Keratinocyte (primary cell): ENCODE measurements around the gene NEGR1. TPM values are rescaled to one million over a fixed set of nuclear protein-coding genes. Genes with fewer than 3 reads are reported as not detected.

ENCODE experiments used
- DNase-seq: peaks from one replicate; pipeline ENCODE4 v3.0.0-alpha.2; 2011; ENCODE audit warnings: low read depth, missing footprints, low spot score
- FAIRE-seq: peaks from 2 replicates; lab custom pipeline; 2011; peaks lifted over from hg19 to GRCh38; lab: Jason Lieb, UNC
- H2AFZ ChIP-seq: 2 replicates; pipeline ENCODE4 v1.6.0; 2012; ENCODE audit warnings: low read length, control low read depth, inconsistent platforms; ENCODE audit not compliant: control insufficient read depth
- H3K27ac ChIP-seq: 2 replicates; pipeline ENCODE4 v1.5.1; 2011; ENCODE audit warnings: low read length; ENCODE audit not compliant: control insufficient read depth, insufficient read depth
- H3K27me3 ChIP-seq: 3 replicates; pipeline ENCODE4 v1.6.0; 2011; ENCODE audit warnings: low read length; ENCODE audit not compliant: control insufficient read depth, insufficient read depth; ENCODE audit errors: extremely low read depth
- H3K36me3 ChIP-seq, 2 experiments: 2 replicates in 1 of 2; 3 replicates in 1 of 2; pipeline ENCODE4 v1.5.1; 2011; ENCODE audit warnings: low read length in 2 of 2, mild to moderate bottlenecking in 1 of 2; ENCODE audit not compliant: control insufficient read depth in 2 of 2, insufficient read depth in 2 of 2; ENCODE audit errors: extremely low read depth in 1 of 2
- H3K4me1 ChIP-seq: 3 replicates; pipeline ENCODE4 v1.5.1; 2011; ENCODE audit warnings: low read length; ENCODE audit not compliant: control insufficient read depth, insufficient read depth; ENCODE audit errors: extremely low read depth
- H3K4me2 ChIP-seq: 3 replicates; pipeline ENCODE4 v1.6.0; 2011; ENCODE audit warnings: low read depth, low read length; ENCODE audit not compliant: control insufficient read depth, insufficient read depth; ENCODE audit errors: extremely low read depth
- H3K4me3 ChIP-seq, 3 experiments: fragments of 200-600 bp in 1 of 3; sonication (generic) in 1 of 3; 2 replicates in 2 of 3; 3 replicates in 1 of 3; pipeline ENCODE4 v1.5.1; 2011 to 2016; ENCODE audit warnings: low read length in 3 of 3, mild to moderate bottlenecking in 3 of 3, control low read depth in 2 of 3, inconsistent platforms in 1 of 3, low read depth in 1 of 3, mixed read lengths in 1 of 3, mixed run types in 1 of 3, moderate library complexity in 1 of 3; ENCODE audit not compliant: control insufficient read depth in 2 of 3, insufficient read depth in 2 of 3; ENCODE audit errors: extremely low read depth in 1 of 3
- H3K79me2 ChIP-seq: 2 replicates; pipeline ENCODE4 v1.6.0; 2012; ENCODE audit warnings: low read length; ENCODE audit not compliant: control insufficient read depth, insufficient read depth
- H3K9ac ChIP-seq: 3 replicates; pipeline ENCODE4 v1.6.0; 2011; ENCODE audit warnings: low read length; ENCODE audit not compliant: control insufficient read depth, insufficient read depth; ENCODE audit errors: extremely low read depth
- H3K9me1 ChIP-seq: 3 replicates; pipeline ENCODE4 v1.6.0; 2011; ENCODE audit warnings: low read length; ENCODE audit not compliant: control insufficient read depth, insufficient read depth; ENCODE audit errors: extremely low read depth
- H3K9me3 ChIP-seq: 2 replicates; pipeline ENCODE4 v1.5.1; 2012; ENCODE audit warnings: low read depth, low read length; ENCODE audit not compliant: control insufficient read depth
- H4K20me1 ChIP-seq: 3 replicates; pipeline ENCODE4 v1.6.0; 2011; ENCODE audit warnings: low read length; ENCODE audit not compliant: control insufficient read depth, insufficient read depth; ENCODE audit errors: extremely low read depth
- EZH2 ChIP-seq: IDR thresholded peaks from one replicate; pipeline ENCODE4 v1.6.1; 2012; ENCODE audit warnings: inconsistent platforms, mild to moderate bottlenecking, low read length, moderate library complexity
- dilution Hi-C: fragments of 300-500 bp; cut with MboI; formaldehyde crosslinking; loops from one replicate; pipeline ENCODE4 v1.7.0; 2020; ENCODE audit warnings: low sequenced_read_pairs; ENCODE audit not compliant: extremely low pct_ligation_motif_present
- polyA plus RNA-seq, 5 experiments: library from polyadenylated mRNA; depleted of rRNA in 3 of 5; stranded (reverse) in 3 of 5; stranded (forward) in 1 of 5; unstranded in 1 of 5; fragments of >200 nt; gene quantifications; 1 replicate in 1 of 5; 2 replicates in 3 of 5; 3 replicates in 1 of 5; pipeline versions ENCODE4 v1.2.1 to v1.2.3, GENCODE V29; 2011 to 2012; ENCODE audit warnings: missing spikeins in 2 of 5, low read depth in 1 of 5, low replicate concordance in 1 of 5
- TF ChIP-seq, protein P1 (sequence below), 3 experiments: IDR thresholded peaks in 1 of 3; conservative IDR thresholded peaks in 1 of 3; optimal IDR thresholded peaks in 1 of 3; 2 replicates in 2 of 3; 3 replicates in 1 of 3; pipeline versions ENCODE3 to v1.5.1; 2011; ENCODE audit warnings: low read length in 3 of 3, mild to moderate bottlenecking in 3 of 3, moderate library complexity in 2 of 3, control low read depth in 1 of 3, inconsistent platforms in 1 of 3; ENCODE audit not compliant: insufficient read depth in 2 of 3; ENCODE audit errors: extremely low read depth in 1 of 3

Gene NEGR1
- polyA plus RNA-seq, 1 donor (not counting 4 experiments of a cell fraction or from before 2014, with no cell fraction given): 1.6 TPM

DNA sequence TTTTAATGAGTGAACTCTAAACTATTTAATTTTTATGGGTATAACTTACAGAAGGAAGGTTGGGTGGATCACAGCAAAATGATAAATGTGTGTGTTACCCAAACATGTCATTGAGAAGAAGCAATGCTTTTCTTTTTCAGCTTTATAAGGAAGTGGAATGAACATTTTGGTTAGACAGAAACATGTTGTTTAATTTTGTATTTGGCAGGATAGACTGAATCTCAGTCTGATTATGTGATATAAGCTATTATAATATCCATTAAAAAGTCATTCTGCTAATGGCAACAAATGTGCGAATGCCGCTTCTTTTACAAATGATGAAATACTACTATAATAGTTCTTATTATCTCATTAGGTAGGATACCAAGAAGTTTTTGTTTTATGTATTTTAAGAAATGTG, 919.6 kb downstream of the NEGR1 start:
- H3K9me3 ChIP-seq: no peaks in the 10 kb centered on the region
- H3K4me2 ChIP-seq: no peak overlapping the region
- no peak for FAIRE-seq
- H3K27me3 ChIP-seq: no peaks in the 10 kb centered on the region
- H3K79me2 ChIP-seq: no peaks in the 10 kb centered on the region
- H3K4me1 ChIP-seq: no peaks in the 10 kb centered on the region
- H3K27ac ChIP-seq: no peak overlapping the region
- no peak overlapping the region for H3K4me3 ChIP-seq
- no peaks in the 10 kb centered on the region for H3K36me3 ChIP-seq
- no peaks in the 10 kb centered on the region for H3K9me1 ChIP-seq
- TF ChIP-seq EZH2: no peak
- TF ChIP-seq, protein P1, sequence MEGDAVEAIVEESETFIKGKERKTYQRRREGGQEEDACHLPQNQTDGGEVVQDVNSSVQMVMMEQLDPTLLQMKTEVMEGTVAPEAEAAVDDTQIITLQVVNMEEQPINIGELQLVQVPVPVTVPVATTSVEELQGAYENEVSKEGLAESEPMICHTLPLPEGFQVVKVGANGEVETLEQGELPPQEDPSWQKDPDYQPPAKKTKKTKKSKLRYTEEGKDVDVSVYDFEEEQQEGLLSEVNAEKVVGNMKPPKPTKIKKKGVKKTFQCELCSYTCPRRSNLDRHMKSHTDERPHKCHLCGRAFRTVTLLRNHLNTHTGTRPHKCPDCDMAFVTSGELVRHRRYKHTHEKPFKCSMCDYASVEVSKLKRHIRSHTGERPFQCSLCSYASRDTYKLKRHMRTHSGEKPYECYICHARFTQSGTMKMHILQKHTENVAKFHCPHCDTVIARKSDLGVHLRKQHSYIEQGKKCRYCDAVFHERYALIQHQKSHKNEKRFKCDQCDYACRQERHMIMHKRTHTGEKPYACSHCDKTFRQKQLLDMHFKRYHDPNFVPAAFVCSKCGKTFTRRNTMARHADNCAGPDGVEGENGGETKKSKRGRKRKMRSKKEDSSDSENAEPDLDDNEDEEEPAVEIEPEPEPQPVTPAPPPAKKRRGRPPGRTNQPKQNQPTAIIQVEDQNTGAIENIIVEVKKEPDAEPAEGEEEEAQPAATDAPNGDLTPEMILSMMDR (optimal IDR thresholded peaks at IDR 0.05 in 1 of 3, IDR thresholded peaks at IDR 0.05 in 1 of 3, conservative IDR thresholded peaks at IDR 0.05 in 1 of 3; ENCODE audit: extremely low read depth in 1 of 3, insufficient read depth in 2 of 3, low read length in 3 of 3): no peak
- no peak overlapping the region for H2AFZ ChIP-seq
- dilution Hi-C loops: no loop called here
- no peak overlapping the region for H3K9ac ChIP-seq
- no peak for DNase-seq
- no peaks in the 10 kb centered on the region for H4K20me1 ChIP-seq

DNA sequence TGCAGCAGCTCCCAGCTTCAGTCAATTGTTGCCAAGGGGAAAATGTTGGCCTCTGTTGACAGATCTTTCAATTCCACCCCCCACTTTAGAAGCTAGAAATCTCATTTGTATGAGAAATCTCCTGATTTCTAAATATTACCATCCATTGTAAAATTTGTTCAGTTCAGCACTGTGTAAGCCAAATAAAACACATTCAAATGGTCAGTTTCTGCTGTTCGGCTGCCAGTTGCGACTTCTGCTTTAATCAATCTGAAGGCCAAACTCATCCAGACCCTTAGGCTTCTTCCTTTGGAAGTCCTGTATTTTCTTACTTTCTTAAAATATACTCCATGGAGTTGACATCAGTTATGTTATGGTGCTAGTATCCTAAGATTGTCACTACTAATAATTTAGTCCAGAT, 920.3 kb downstream of the NEGR1 start:
- no peaks in the 10 kb centered on the region for H3K79me2 ChIP-seq
- no peak overlapping the region for H3K9ac ChIP-seq
- no peaks in the 10 kb centered on the region for H3K4me1 ChIP-seq
- H3K9me1 ChIP-seq: no peaks in the 10 kb centered on the region
- H3K9me3 ChIP-seq: no peaks in the 10 kb centered on the region
- no peak for FAIRE-seq
- dilution Hi-C loops: no loop called here
- H4K20me1 ChIP-seq: no peaks in the 10 kb centered on the region
- no peak overlapping the region for H3K27ac ChIP-seq
- no peak overlapping the region for H2AFZ ChIP-seq
- no peaks in the 10 kb centered on the region for H3K27me3 ChIP-seq
- H3K4me3 ChIP-seq: no peak overlapping the region
- DNase-seq: no peak
- H3K4me2 ChIP-seq: no peak overlapping the region
- no peak for TF ChIP-seq EZH2
- TF ChIP-seq, protein P1 (optimal IDR thresholded peaks at IDR 0.05 in 1 of 3, IDR thresholded peaks at IDR 0.05 in 1 of 3, conservative IDR thresholded peaks at IDR 0.05 in 1 of 3; ENCODE audit: extremely low read depth in 1 of 3, insufficient read depth in 2 of 3, low read length in 3 of 3): no peak
- H3K36me3 ChIP-seq: no peaks in the 10 kb centered on the region
